ENCODE measurements around the gene HMX1.

DNA sequence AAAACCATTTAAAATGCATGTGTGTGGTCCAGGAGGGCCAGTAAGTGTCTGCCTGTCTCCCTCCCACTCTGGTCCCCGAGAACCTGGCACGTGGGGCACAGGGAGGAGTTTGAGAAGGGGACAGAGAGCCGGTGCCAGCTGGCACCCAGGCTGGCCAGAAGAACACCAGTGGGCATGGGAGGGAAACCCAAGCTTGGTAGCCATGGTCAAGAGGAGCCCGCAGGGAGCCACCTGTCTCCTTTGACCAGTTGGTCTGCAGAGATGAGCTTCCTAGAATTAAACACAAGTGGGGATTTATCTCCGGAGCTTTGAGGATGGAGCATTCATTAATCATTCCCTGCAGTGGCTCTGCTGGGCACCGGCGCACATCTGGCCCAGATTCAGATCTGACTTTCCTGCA, 41.6 kb downstream of the HMX1 start:
- TF ChIP-seq CTCF (conservative IDR thresholded peaks at IDR 0.05; ENCODE audit: low read depth in 2 of 2): no peak
- TF ChIP-seq CREB1 (CRISPR knock-in tag; IDR thresholded peaks at IDR 0.05; ENCODE audit: low read depth): no peak
- TF ChIP-seq, protein P1, sequence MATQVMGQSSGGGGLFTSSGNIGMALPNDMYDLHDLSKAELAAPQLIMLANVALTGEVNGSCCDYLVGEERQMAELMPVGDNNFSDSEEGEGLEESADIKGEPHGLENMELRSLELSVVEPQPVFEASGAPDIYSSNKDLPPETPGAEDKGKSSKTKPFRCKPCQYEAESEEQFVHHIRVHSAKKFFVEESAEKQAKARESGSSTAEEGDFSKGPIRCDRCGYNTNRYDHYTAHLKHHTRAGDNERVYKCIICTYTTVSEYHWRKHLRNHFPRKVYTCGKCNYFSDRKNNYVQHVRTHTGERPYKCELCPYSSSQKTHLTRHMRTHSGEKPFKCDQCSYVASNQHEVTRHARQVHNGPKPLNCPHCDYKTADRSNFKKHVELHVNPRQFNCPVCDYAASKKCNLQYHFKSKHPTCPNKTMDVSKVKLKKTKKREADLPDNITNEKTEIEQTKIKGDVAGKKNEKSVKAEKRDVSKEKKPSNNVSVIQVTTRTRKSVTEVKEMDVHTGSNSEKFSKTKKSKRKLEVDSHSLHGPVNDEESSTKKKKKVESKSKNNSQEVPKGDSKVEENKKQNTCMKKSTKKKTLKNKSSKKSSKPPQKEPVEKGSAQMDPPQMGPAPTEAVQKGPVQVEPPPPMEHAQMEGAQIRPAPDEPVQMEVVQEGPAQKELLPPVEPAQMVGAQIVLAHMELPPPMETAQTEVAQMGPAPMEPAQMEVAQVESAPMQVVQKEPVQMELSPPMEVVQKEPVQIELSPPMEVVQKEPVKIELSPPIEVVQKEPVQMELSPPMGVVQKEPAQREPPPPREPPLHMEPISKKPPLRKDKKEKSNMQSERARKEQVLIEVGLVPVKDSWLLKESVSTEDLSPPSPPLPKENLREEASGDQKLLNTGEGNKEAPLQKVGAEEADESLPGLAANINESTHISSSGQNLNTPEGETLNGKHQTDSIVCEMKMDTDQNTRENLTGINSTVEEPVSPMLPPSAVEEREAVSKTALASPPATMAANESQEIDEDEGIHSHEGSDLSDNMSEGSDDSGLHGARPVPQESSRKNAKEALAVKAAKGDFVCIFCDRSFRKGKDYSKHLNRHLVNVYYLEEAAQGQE (IDR thresholded peaks at IDR 0.05; ENCODE audit: unreplicated experiment): no peak
- no peak for TF ChIP-seq NANOG (IDR thresholded peaks at IDR 0.05; ENCODE audit: borderline replicate concordance)
- no peak for TF ChIP-seq EZH2 (IDR thresholded peaks at IDR 0.05; ENCODE audit: low read depth, unreplicated experiment)
- no peak for TF ChIP-seq ETS1 (IDR thresholded peaks at IDR 0.05)
- no peak for TF ChIP-seq ZNF114 (CRISPR knock-in tag; IDR thresholded peaks at IDR 0.05)
- no peak for TF ChIP-seq ZNF331 (CRISPR knock-in tag; IDR thresholded peaks at IDR 0.05; ENCODE audit: low read depth)
- no peak for TF ChIP-seq EZH2phosphoT487 (IDR thresholded peaks at IDR 0.05; ENCODE audit: unreplicated experiment)
- no peak for TF ChIP-seq POLR2AphosphoS5 (IDR thresholded peaks at IDR 0.05; ENCODE audit: low read depth)
- TF ChIP-seq, protein P2, sequence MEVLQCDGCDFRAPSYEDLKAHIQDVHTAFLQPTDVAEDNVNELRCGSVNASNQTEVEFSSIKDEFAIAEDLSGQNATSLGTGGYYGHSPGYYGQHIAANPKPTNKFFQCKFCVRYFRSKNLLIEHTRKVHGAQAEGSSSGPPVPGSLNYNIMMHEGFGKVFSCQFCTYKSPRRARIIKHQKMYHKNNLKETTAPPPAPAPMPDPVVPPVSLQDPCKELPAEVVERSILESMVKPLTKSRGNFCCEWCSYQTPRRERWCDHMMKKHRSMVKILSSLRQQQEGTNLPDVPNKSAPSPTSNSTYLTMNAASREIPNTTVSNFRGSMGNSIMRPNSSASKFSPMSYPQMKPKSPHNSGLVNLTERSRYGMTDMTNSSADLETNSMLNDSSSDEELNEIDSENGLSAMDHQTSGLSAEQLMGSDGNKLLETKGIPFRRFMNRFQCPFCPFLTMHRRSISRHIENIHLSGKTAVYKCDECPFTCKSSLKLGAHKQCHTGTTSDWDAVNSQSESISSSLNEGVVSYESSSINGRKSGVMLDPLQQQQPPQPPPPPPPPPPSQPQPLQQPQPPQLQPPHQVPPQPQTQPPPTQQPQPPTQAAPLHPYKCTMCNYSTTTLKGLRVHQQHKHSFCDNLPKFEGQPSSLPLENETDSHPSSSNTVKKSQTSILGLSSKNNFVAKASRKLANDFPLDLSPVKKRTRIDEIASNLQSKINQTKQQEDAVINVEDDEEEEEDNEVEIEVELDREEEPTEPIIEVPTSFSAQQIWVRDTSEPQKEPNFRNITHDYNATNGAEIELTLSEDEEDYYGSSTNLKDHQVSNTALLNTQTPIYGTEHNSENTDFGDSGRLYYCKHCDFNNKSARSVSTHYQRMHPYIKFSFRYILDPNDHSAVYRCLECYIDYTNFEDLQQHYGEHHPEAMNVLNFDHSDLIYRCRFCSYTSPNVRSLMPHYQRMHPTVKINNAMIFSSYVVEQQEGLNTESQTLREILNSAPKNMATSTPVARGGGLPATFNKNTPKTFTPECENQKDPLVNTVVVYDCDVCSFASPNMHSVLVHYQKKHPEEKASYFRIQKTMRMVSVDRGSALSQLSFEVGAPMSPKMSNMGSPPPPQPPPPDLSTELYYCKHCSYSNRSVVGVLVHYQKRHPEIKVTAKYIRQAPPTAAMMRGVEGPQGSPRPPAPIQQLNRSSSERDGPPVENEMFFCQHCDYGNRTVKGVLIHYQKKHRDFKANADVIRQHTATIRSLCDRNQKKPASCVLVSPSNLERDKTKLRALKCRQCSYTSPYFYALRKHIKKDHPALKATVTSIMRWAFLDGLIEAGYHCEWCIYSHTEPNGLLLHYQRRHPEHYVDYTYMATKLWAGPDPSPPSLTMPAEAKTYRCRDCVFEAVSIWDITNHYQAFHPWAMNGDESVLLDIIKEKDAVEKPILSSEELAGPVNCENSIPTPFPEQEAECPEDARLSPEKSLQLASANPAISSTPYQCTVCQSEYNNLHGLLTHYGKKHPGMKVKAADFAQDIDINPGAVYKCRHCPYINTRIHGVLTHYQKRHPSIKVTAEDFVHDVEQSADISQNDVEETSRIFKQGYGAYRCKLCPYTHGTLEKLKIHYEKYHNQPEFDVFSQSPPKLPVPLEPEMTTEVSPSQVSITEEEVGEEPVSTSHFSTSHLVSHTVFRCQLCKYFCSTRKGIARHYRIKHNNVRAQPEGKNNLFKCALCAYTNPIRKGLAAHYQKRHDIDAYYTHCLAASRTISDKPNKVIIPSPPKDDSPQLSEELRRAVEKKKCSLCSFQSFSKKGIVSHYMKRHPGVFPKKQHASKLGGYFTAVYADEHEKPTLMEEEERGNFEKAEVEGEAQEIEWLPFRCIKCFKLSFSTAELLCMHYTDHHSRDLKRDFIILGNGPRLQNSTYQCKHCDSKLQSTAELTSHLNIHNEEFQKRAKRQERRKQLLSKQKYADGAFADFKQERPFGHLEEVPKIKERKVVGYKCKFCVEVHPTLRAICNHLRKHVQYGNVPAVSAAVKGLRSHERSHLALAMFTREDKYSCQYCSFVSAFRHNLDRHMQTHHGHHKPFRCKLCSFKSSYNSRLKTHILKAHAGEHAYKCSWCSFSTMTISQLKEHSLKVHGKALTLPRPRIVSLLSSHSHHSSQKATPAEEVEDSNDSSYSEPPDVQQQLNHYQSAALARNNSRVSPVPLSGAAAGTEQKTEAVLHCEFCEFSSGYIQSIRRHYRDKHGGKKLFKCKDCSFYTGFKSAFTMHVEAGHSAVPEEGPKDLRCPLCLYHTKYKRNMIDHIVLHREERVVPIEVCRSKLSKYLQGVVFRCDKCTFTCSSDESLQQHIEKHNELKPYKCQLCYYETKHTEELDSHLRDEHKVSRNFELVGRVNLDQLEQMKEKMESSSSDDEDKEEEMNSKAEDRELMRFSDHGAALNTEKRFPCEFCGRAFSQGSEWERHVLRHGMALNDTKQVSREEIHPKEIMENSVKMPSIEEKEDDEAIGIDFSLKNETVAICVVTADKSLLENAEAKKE (CRISPR knock-in tag; IDR thresholded peaks at IDR 0.05): no peak
- TF ChIP-seq JUNB (IDR thresholded peaks at IDR 0.05; ENCODE audit: unreplicated experiment): no peak
- no peak for TF ChIP-seq STAT1 (IDR thresholded peaks at IDR 0.05; ENCODE audit: unreplicated experiment)
